GM18909 (cell line): Measurements from ENCODE around the gene ZNF513.
"Not testable (repeated sequence)": the region's sequence is repeated elsewhere in the genome, so short reads cannot be mapped to it uniquely, and the experiment has no call there.

Experiments used
- ATAC-seq: cut with Tn5 transposase; IDR thresholded peaks from one replicate; pipeline ENCODE4 v1.9.1; 2021; ENCODE audit warnings: mild to moderate bottlenecking; ENCODE audit not compliant: unreplicated experiment, poor library complexity

The ZNF513 gene

GRCh38 chr2:27362678-27363420 is 17.7 kb downstream of the ZNF513 start:
- no peak for ATAC-seq

- peak; percentile 89 for ATAC-seq
These were observed 24.0 kb downstream of the ZNF513 start, which contains the start of gene GTF3C2 for GRCh38 chr2:27356382-27357181. Gene GTF3C2 (minus strand): TSS chr2:27356764. CDS start chr2:27343554, 13,210 bp downstream.

DNA sequence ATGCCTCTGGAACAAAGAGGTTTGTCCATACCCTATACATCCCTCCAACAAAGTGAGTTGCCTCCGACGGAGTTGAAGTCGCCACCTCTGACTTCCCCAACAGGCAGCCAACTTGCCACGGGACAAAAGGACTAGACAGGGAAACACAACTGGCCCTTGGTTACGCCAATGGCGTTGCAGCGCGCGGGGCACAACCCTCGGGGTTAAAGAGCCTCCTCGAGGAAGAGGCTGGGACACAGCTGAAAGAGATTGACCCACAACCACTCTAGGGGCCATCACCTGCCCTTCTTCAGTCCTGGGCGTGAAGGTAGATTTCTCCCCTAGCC is 24.5 kb downstream of the ZNF513 start:
- peak; percentile 36 for ATAC-seq

DNA sequence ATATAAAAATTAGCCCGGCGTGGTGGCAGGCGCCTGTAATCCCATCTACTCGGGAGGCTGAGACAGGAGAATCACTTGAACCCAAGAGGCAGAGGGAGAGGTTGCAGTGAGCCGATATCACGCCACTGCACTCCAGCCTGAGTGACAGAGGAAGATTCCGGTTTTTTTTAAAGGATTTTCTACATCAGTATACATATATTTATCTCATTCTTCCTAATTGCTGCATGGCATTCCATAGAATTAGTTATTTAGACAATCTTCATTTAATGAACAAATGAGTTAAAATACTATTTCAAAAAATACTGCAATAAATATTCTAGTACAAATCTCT is 26.0 kb downstream of the ZNF513 start:
- ATAC-seq: no peak

DNA sequence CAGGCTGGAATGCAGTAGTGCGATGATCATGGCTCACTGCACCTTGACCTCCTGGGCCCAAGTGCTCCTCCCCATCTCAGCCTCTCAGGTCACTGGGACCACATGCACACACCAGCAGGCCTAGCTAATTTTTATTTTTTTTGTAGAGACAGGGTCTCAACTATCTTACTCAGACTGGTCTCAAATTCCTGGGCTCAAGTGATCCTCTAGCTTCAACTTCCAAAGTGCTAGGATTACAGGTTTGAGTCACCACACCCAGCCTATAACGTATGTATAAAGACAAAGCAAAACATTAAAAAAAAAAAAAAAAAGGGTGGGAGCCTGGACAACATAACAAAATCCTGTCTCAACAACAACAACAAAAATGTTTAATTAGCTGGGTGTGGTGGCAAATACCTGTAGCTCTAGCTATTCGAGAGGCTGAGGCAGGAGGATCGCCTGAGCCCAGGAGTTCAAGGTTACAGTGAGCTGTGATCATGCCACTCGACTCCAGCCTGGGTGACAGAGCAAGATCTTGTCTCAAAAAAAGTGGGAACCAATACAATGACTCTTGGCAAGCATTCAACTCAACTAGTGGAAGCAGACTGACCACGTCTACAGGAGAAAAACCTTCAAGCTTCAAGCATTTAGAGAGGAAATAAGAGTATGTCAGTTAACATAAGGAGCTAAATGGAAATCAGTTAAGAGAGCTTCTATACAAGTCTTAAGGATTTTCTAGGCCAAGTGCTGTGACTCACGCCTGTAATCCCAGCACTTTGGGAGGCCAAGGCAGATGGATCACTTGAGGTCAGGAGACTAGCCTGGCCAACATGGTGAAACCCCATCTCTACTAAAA is 26.6 kb downstream of the ZNF513 start:
- ATAC-seq: no peak

GRCh38 chr2:27353386-27353761 is 27.2 kb downstream of the ZNF513 start:
- not testable (repeated sequence) for ATAC-seq

GRCh38 chr2:27351802-27352598 is 28.5 kb downstream of the ZNF513 start:
- no peak for ATAC-seq

- no peak for ATAC-seq
These were observed 30.3 kb downstream of the ZNF513 start for GRCh38 chr2:27350106-27350693.

GRCh38 chr2:27347641-27348040 is 32.9 kb downstream of the ZNF513 start:
- ATAC-seq: no peak

DNA sequence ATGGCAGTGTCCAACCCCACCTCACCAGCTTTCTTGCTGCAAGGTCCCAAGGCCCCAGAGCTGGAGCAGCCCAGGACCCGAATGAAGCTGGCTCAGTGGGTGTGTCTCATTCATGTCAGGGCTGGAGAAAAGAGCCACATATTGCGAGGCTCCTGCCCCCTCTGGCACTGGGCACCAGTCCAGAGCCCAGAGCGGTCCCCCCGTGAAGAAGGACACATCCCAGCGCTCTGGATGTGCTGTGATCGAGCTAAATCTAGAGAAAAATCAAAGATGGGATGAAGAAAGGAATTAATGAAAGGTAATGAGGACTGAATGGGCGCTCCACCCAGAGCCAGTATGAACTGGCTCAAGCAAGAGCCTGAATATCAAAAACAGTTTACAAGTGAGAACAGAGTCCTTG is 44.4 kb downstream of the ZNF513 start:
- ATAC-seq: no peak

DNA sequence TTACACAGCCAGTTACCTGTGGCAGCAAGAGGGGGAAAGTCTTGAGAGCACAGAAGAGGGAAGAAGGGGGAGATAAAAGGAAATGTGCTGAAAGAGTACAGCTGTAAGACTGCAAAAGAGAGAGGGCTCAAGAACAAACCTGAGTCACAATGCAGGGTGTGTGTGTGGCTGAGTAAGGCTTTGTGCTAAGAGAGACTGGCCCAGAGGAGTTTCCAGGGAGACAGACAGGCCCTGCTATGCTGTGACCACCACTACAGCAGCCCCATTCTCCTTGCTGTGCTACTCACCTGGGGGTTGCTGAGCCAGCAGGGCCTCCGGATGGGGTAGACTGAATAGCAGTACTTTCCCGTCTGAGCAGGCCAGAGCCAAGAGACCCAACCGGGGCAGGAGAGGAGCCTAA is 45.2 kb downstream of the ZNF513 start:
- ATAC-seq: no peak
